GM10847 (cell line): ENCODE data around the gene PHGDH.

Experiments
- POLR2A ChIP-seq: IDR thresholded peaks from 2 replicates; pipeline ENCODE4 v1.6.1; 2011; ENCODE audit not compliant: insufficient read length; ENCODE audit errors: extremely low read depth

Gene PHGDH

DNA sequence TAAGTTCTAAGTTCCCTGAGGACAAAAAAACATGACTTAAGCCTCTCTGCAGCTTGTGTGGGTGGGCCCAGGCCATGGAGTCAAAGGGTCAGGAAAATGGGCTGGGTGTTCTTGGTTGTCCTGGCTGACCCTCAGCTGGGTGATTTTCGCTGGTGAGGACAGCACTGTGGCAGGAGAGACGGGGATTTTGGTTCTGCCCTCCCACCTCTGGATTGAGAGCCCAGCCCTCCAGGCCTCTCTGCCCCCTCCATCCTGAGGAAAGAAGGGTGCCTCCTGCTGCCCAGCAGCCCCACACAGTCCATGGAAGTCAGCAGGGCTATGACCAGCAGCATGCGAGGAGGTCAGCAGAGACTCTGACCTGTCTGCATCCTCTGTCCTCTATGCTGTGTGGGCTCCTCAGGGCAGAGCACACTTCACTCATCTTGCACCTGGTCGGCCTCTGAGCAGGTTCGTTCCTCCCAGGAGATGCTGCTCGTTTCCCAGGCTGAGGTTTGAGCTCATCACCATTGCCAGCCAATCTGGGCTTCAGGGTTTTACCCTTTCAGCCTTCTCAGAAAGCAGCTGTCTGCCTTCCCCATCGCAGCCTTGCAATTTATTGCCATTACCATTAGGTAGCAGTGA is 26.5 kb downstream of the PHGDH start:
- no peak for TF ChIP-seq POLR2A

DNA sequence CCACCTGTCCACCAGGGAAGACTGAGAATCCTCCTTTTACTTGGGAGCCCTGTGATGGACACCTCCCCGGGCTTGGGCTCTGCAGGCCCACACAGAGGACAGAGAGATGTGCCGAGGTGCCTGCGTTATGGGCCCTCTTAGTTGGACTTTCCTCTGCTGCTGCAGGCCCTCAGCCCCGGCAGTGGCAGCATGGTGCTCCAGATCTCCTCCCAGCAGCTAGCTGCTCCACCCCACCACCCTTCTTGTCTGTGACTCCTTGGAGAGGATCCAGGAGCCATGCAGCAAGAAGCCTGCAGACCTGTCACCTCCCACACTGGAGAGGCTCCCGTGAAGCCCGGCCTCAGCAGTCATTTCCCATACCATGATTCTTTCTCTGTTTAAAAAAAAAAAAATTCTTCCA is 27.4 kb downstream of the PHGDH start:
- no peak for TF ChIP-seq POLR2A

DNA sequence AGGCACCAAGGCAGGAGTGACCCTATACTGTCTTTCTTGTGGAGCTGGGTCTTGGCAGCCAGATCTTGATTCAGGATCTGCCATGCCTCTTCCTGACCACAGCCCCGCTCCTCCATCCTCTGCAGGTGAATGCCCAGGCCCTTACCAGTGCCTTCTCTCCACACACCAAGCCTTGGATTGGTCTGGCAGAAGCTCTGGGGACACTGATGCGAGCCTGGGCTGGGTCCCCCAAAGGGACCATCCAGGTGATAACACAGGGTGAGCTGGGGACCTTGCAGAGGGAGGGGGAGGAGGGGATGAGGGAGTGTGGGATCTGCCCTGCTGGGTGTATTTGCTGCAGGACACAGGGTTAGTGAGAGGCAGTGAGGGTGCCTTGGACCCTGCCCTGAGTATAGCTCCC is 28.5 kb downstream of the PHGDH start:
- TF ChIP-seq POLR2A = no peak

DNA sequence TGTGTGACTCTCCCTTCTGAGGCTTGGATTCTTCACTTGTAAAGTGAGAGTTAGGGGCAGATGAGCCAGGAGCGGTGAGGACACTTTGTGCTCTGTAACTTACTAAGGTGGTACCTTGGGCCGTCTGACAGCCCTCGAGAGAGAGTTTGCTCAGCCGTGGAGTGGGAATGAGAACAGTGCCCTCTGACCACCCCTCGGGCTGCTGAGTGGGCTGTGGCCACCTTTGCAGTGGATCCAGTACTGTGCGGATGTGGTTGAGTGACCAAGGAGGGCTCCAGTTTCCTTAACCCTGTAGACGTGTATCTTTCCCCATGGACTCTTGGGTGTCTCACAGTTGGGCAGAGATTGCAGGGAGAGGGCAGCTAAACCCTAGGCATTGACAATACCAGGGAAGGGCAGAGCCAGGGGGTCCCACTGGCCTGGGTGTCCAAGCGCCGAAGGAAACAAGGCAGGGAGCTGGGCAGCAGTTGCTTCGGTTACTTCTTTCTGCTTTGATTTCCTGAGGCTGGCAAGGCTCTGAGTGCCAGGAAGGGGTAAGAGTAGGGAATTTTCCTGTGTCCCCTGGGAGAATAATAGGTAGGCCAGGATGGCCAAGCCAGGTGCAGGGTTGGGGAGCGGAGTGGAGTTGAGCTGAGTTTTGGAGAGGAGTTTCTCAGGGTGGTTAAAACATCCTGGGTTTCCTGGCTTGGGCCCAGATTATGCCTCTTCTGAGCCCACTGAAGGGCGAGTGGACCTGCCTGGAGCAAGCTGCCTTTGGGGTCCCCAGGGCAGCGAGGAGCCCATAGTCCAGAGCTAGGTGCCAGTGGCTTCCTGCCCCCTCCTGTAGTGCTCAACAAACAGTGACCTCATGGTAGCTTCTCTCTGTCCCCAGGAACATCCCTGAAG is 29.4 kb downstream of the PHGDH start:
- no peak for TF ChIP-seq POLR2A

DNA sequence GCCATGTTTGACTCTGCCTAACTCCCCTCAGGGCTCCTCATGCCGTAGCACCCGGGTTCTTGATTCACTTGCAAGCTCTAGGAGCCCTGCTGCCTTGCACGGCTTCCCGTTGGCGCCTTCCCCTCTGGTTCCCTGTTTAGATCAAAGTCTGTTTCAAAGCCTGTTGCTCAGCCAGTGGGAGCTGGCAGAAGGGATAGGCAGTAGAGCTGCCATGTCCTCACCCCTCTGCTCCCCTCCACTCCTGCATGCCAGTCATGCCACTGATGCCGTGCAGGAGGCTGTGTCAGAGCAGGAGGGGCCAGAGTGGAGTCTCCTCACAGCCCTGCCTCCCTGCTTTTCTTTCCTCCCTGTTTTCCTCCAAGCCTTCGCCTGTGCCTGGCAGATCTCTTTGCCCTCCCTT is 30.5 kb downstream of the PHGDH start:
- no peak for TF ChIP-seq POLR2A

DNA sequence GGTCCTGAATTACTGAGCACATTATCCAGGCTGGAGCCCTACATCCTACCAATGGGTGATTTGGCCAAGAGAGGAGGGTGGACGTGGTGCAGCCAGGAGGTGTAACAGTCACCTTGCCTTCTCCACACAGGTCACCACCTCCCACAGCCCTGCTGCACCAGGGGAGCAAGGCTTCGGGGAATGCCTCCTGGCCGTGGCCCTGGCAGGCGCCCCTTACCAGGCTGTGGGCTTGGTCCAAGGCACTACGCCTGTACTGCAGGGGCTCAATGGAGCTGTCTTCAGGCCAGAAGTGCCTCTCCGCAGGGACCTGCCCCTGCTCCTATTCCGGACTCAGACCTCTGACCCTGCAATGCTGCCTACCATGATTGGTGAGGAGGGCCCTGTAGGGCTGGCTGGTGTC is 30.9 kb downstream of the PHGDH start:
- no peak for TF ChIP-seq POLR2A

DNA sequence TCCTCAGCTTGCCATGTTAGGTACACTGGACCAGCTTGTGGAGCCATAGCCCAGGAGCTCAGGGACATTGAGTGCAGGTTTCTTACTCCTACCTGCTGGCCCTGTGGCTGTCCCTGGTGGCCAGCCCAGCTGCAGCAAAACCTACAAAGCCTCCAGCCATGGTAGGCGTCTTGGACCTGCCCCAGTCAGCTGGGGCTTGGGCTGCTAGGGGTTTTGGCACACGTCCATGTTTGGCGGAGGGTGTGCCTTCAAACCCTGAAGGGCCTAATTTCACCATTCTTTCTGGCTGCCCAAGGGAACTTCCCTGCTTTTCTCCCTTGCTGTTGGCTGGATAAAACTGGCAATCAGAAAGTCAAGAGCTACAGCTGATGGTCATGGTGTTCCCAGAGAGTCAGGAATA is 31.6 kb downstream of the PHGDH start:
- no peak for TF ChIP-seq POLR2A

DNA sequence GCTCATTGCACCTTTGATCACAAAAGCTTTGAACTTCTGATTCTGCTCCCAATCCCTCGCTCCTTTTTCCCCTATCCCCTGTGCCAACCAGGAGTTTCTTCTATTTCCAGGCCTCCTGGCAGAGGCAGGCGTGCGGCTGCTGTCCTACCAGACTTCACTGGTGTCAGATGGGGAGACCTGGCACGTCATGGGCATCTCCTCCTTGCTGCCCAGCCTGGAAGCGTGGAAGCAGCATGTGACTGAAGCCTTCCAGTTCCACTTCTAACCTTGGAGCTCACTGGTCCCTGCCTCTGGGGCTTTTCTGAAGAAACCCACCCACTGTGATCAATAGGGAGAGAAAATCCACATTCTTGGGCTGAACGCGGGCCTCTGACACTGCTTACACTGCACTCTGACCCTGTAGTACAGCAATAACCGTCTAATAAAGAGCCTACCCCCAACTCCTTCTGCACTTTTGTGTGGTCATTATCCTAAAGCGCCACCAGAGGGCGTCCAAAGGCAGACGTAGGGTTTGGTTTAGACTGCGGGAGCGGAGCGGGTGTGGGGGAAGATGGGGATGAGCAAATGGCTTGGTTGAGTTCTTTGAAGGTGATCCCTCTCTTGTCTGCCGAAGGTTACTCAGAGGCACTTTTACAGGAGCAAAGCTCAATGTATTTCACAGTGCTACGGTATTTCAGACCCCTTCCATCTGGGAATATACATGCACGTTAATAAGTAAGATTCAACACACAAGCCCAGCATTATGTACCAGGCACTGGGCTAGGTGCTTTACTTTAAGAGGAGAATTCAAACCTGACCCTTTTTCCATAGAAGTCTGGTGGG is 32.3 kb downstream of the PHGDH start:
- no peak for TF ChIP-seq POLR2A

DNA sequence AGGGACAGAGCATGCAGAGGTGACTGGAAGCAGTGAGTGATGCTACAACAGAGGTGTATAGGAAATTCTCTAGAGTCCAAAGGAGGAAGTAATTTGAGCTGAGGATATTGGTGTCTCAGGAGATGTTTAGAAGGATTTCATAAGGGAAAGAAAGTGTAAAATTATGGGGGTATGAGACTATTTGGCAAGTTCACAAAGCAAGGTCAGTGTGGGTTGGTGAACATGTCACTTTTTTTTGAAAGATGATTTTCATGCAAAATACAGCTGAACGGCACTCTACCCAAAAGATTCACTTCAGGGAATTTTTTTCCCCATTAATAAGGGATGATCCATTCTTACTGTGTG is 32.8 kb downstream of the PHGDH start:
- no peak for TF ChIP-seq POLR2A

DNA sequence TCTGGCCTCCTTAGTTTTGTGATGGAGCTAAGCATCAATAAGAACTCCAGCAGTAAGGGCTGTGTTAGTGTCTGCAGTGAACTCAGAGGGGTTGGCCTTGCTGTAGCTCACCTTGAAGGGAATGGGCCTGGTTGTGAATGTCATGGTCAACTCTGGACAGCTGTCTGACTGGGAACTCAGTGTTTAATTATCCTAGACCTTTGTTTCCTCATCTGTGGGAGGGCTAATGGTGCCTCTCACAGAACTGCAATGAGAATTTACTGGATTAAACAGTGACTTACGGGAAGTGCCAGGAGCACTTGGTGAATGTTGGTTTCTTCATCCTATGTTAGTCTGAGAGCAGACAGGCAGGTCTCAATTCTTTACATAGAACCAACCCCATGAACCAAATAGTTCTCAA is 33.3 kb downstream of the PHGDH start:
- TF ChIP-seq POLR2A = no peak

DNA sequence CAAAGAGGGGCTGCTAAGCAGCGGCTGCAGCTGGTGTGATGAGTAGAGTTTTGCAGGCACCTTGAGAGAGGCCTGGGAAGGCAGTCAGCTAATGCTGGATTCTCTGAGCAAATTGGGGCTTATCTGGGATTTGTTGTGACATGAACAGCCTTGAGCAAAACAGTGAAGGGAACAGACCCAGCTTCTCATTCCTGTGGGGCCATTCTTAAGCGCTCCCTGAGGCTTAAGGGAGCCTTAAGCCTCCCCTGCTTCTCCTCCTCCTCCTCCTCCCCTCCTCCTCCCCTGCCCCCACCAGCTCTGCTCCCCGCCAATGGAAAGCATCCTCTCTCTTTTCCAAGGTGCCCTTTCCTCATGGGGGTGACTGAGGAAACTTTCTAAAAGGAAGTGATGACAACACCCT is 35.7 kb downstream of the PHGDH start:
- TF ChIP-seq POLR2A = no peak

DNA sequence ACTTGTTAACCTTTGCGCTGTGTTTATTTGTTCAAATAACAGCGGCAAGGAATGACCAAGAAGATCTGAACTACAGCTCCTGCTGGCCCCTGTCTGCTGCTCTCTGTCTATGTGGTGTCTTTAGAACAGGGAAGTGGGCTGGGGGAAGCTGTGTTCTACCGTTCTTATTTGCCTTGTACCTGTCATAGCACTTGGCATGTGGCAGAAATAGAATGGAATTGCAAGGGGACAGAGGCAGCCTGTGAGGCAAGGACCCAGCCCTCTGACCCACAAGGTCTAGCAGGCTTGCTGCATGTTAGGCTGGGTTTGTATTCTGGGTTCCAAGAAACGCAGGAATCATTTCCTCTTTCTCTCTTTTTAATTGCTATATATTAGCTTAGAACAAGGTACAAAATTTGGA is 36.3 kb downstream of the PHGDH start:
- no peak for TF ChIP-seq POLR2A

DNA sequence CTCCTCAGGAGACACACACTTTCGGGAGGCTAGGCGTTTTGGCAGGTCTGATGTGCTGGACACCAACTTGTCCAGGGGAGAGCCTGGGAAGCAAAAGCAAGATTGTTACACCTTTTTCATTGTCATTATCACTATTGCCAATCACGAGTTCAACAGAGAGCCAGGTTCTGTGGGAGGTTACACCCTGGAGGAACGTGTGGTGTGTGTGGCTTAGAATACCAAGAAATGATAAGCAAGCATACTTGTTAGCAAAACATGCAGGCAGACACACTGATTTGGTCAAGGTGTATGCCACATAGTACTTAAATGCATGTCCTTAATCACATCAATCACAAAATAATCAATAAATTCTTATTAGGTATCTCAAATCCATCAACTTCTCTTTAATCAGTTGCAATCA is 40.9 kb downstream of the PHGDH start:
- no peak for TF ChIP-seq POLR2A

DNA sequence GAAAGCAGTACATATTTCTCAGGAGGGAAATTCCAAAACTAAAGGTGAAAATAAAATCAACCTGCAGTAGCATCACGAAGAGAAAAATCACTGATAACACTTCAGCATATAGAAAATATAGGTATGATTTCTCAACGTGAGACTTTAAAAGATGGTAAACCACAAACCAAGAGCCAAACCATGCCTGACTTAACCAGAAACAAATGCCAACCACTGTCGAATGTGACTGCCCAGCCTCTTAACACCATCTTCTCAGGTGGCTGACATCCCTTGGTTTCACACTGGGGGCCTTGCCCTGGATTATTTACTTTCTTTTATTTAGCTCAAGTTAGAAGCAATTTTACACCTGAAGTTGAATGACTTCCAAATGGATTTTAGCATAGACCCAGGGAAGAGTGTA is 46.9 kb downstream of the PHGDH start:
- no peak for TF ChIP-seq POLR2A

DNA sequence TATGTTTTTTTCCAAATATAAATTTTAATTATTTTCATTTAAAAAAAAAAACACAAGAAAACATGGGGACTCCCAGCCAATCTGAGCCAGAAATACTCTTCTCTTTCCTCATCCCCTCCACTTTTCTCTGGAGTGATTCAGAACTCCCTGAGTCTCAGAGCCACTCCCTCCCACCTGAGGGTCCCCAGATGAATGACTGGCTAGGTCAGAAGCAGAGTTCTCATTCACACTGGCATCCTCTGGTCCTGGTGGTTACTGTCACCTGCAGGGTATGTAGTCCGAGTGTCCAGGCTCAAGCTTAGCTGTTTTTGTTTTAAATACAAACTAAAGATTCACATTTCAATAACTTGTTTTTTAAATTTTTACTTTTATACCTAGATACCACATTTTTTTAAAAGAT is 50.7 kb downstream of the PHGDH start:
- TF ChIP-seq POLR2A = no peak

DNA sequence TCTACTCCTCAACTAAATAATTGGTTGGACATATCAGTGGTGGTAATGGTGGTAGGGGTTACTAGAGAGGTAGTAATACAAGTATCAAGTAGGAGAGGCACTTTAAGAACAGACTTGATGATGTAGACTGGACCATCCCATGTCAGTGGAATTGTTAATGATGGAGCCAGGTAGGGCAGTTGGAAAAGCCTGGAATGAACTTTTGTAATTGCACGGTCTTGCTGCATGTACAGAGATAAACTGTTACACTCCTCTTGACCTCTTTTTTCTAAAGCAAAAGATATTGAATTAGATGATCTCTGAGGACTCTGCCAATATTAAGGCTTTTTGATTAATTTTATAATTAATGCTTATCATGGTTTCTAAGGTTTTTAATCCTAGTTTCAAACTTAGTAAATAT is 51.2 kb downstream of the PHGDH start:
- TF ChIP-seq POLR2A = no peak
